Suprapubic skin (tissue), 4 donors: ENCODE measurements around the gene ASL. TPM values are rescaled to one million over a fixed set of nuclear protein-coding genes. Genes with fewer than 3 reads are reported as not detected.
"Not testable (repeated sequence)": the region's sequence is repeated elsewhere in the genome, so short reads cannot be mapped to it uniquely, and the experiment has no call there.

ENCODE experiments used
- DNase-seq, 2 donors: peaks; one replicate each; pipeline ENCODE4 v3.0.0-alpha.2; 2019; ENCODE audit warnings: low spot score in 2 of 2
- H3K27ac ChIP-seq: fragments of 200-600 bp; sonication (generic); one replicate; pipeline ENCODE4 v1.5.1; 2019
- H3K27me3 ChIP-seq: fragments of 200-600 bp; sonication (generic); one replicate; pipeline ENCODE4 v1.5.1; 2019
- H3K36me3 ChIP-seq: fragments of 200-600 bp; sonication (generic); one replicate; pipeline ENCODE4 v1.5.1; 2019
- H3K4me1 ChIP-seq: fragments of 200-600 bp; sonication (generic); one replicate; pipeline ENCODE4 v1.5.1; 2019
- H3K4me3 ChIP-seq: fragments of 200-600 bp; sonication (generic); one replicate; pipeline ENCODE4 v1.5.1; 2019; ENCODE audit warnings: mild to moderate bottlenecking
- H3K9me3 ChIP-seq: fragments of 200-600 bp; sonication (generic); one replicate; pipeline ENCODE4 v1.5.1; 2019
- CTCF ChIP-seq, 2 donors: fragments of 200-600 bp in 1 of 2; fragments of 450-650 bp in 1 of 2; sonication (generic) in 1 of 2; IDR thresholded peaks; one replicate each; pipeline ENCODE4 v1.5.1; 2016 to 2019; ENCODE audit warnings: antibody characterized with exemption in 2 of 2, mild to moderate bottlenecking in 1 of 2, moderate library complexity in 1 of 2
- EP300 ChIP-seq: sonication (generic); formaldehyde crosslinking; IDR thresholded peaks from one replicate; pipeline ENCODE4 v1.6.1; 2017; ENCODE audit warnings: antibody characterized with exemption
- POLR2A ChIP-seq, 2 donors: fragments of 450-650 bp; IDR thresholded peaks; one replicate each; pipeline ENCODE4 v1.6.1; 2017; ENCODE audit warnings: antibody characterized with exemption in 2 of 2, mild to moderate bottlenecking in 2 of 2, moderate library complexity in 2 of 2
- POLR2AphosphoS5 ChIP-seq, 3 donors: sonication (generic); formaldehyde crosslinking; IDR thresholded peaks; one replicate each; pipeline ENCODE4 v1.6.1; 2017; ENCODE audit warnings: antibody characterized with exemption in 3 of 3
- WGBS: methylation state at CpG from one replicate; pipeline ENCODE4 v1.1.5; 2018; 5-methylcytosine and 5-hydroxymethylcytosine counted together
- total RNA-seq, 4 donors: library from RNA; depleted of rRNA; stranded (reverse); fragments of >200 nt; gene quantifications; one replicate each; pipeline ENCODE4 v1.1.0, GENCODE V29; 2016

ASL gene
- total RNA-seq, 4 donors from 2014 or later = 14.3 to 30.8 (median 22.4) TPM

- 81% methylated on average over 3 of the region's 3 CpGs for WGBS
Measured at GRCh38 chr7:66039094-66039670, 36.4 kb upstream of the ASL start.

GRCh38 chr7:66043681-66044497 is 31.7 kb upstream of the ASL start:
- 5% methylated on average over 20 of the region's 49 CpGs for WGBS
- Histone ChIP-seq H3K27ac (no peak overlapping the region), H3K4me3 (peak overlapping the region; percentile 58), H3K27me3 (no peaks in the 10 kb centered on the region), H3K36me3 (no peaks in the 10 kb centered on the region), H3K4me1 (peaks cover 18% of the 10 kb centered on the region), H3K9me3 (no peaks in the 10 kb centered on the region)
- DNase-seq = peak in 1 of 2 donors; percentile 77
- TF ChIP-seq POLR2AphosphoS5 (IDR thresholded peaks at IDR 0.05) (no peak), CTCF (IDR thresholded peaks at IDR 0.05) (no peak), POLR2A (IDR thresholded peaks at IDR 0.05) (no peak), EP300 (no peak)

More at GRCh38 chr7:66039094-66039670, 36.4 kb upstream of the ASL start:
- Histone ChIP-seq H3K4me1 (peaks cover 11% of the 10 kb centered on the region), H3K27me3 (no peaks in the 10 kb centered on the region), H3K36me3 (no peaks in the 10 kb centered on the region), H3K4me3 (no peak overlapping the region), H3K9me3 (no peaks in the 10 kb centered on the region), H3K27ac (no peak overlapping the region)
- no peak for TF ChIP-seq POLR2AphosphoS5 (IDR thresholded peaks at IDR 0.05)
- TF ChIP-seq EP300 = no peak
- TF ChIP-seq POLR2A (IDR thresholded peaks at IDR 0.05) = no peak
- TF ChIP-seq CTCF (IDR thresholded peaks at IDR 0.05) = no peak
- no peak for DNase-seq

GRCh38 chr7:66044498-66044854 is 31.1 kb upstream of the ASL start:
- Histone ChIP-seq H3K4me1 (peaks cover 18% of the 10 kb centered on the region), H3K4me3 (peak overlapping the region; percentile 58)
- H3K27ac ChIP-seq, DNase-seq, H3K36me3 ChIP-seq, H3K27me3 ChIP-seq, H3K9me3 ChIP-seq: not testable (repeated sequence)
- WGBS = 25% methylated on average over 15 of the region's 17 CpGs

- DNase-seq = no peak
- TF ChIP-seq EP300 (no peak), POLR2AphosphoS5 (IDR thresholded peaks at IDR 0.05) (no peak), CTCF (IDR thresholded peaks at IDR 0.05) (no peak), POLR2A (IDR thresholded peaks at IDR 0.05) (no peak)
- H3K4me1 ChIP-seq = peaks cover 18% of the 10 kb centered on the region
Measured at GRCh38 chr7:66047426-66047825, 28.2 kb upstream of the ASL start.

GRCh38 chr7:66049886-66050285 is 25.7 kb upstream of the ASL start:
- WGBS = 93% methylated on average over 4 of the region's 4 CpGs
- H3K36me3 ChIP-seq, H3K4me1 ChIP-seq, H3K9me3 ChIP-seq, H3K27ac ChIP-seq, DNase-seq, H3K4me3 ChIP-seq, H3K27me3 ChIP-seq: not testable (repeated sequence)

More at GRCh38 chr7:66047426-66047825, 28.2 kb upstream of the ASL start:
- 62% methylated on average over 8 of the region's 8 CpGs for WGBS
- Histone ChIP-seq H3K27ac (no peak overlapping the region), H3K36me3 (no peaks in the 10 kb centered on the region), H3K27me3 (no peaks in the 10 kb centered on the region), H3K4me3 (no peak overlapping the region), H3K9me3 (no peaks in the 10 kb centered on the region)

GRCh38 chr7:66050337-66050957 is 25.2 kb upstream of the ASL start:
- no peaks in the 10 kb centered on the region for H3K36me3 ChIP-seq
- WGBS = 77% methylated on average over 7 of the region's 7 CpGs

More at GRCh38 chr7:66050337-66050957, 25.2 kb upstream of the ASL start:
- TF ChIP-seq POLR2A (IDR thresholded peaks at IDR 0.05) = no peak
- TF ChIP-seq POLR2AphosphoS5 (IDR thresholded peaks at IDR 0.05) = no peak
- TF ChIP-seq EP300 = no peak
- TF ChIP-seq CTCF (IDR thresholded peaks at IDR 0.05) = no peak
- Histone ChIP-seq H3K4me3 (no peak overlapping the region), H3K27ac (no peak overlapping the region), H3K27me3 (no peaks in the 10 kb centered on the region), H3K9me3 (no peaks in the 10 kb centered on the region), H3K4me1 (no peaks in the 10 kb centered on the region)
- no peak for DNase-seq
